LNCAP (cell line): Measurements from ENCODE around the gene PNPLA3.

Source experiments
- TF ChIP-seq, protein P1 (sequence below): fragments of 450-650 bp; IDR thresholded peaks from 2 replicates; pipeline ENCODE4 v1.5.1; 2017; ENCODE audit warnings: mild to moderate bottlenecking

The PNPLA3 gene

GRCh38 chr22:43971112-43971511, 47.5 kb downstream of the PNPLA3 start:
- TF ChIP-seq, protein P1, sequence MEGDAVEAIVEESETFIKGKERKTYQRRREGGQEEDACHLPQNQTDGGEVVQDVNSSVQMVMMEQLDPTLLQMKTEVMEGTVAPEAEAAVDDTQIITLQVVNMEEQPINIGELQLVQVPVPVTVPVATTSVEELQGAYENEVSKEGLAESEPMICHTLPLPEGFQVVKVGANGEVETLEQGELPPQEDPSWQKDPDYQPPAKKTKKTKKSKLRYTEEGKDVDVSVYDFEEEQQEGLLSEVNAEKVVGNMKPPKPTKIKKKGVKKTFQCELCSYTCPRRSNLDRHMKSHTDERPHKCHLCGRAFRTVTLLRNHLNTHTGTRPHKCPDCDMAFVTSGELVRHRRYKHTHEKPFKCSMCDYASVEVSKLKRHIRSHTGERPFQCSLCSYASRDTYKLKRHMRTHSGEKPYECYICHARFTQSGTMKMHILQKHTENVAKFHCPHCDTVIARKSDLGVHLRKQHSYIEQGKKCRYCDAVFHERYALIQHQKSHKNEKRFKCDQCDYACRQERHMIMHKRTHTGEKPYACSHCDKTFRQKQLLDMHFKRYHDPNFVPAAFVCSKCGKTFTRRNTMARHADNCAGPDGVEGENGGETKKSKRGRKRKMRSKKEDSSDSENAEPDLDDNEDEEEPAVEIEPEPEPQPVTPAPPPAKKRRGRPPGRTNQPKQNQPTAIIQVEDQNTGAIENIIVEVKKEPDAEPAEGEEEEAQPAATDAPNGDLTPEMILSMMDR = no peak

DNA sequence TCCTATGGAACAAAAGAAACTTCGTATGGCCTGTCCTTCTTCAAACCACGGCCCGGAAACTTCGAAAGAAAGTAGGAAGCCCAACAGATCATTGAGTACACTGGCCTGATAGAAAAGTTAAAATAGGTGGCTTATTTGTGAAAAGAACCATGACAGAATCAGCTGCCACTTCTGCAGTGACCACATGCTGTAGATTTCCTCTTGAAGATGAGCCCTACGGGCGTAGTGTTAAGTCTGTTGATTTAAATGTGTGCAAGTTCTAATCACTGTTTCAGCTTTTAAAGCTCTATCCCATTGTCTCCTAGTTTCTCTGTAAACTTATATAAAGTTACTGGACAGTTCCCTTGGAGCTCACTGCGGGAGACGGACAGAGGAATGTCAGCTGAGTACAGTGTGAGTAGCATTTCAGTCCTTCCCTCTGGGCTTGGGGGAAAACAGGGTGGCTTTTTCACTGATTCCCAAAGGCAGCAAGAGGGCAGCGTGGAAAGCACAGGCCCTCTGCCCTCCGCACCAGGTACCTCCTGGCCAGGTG, 49.4 kb downstream of the PNPLA3 start:
- TF ChIP-seq, protein P1 = no peak

DNA sequence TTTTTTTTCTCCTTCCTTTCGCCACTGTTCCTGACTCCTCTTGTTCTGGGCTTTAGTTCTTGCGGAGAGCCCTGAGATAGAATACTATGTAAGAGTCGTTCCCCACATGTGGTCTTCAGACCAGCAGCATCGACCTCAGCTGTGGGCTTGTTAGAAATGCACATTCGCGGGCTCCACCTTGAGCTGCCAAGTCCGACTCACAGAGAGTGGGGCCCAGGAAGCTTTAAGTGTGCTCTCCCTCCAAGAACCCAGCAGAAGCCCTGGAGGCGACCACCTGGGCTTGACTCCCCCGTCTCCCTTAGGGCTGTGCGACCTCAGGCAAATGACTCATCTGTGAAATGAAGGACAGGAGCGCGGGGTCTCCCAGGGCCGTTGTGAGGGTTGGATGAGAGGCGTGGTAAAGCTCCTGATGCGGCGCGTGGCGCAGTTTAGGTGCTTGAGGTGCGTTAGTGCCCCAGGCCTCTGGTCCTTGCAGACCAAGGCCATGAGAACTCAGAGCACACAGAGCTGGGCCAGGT, 50.5 kb downstream of the PNPLA3 start:
- TF ChIP-seq, protein P1 = no peak

GRCh38 chr22:43975041-43975440, 51.4 kb downstream of the PNPLA3 start:
- TF ChIP-seq, protein P1 = no peak

GRCh38 chr22:43976861-43977795, 53.5 kb downstream of the PNPLA3 start:
- TF ChIP-seq, protein P1 = no peak

DNA sequence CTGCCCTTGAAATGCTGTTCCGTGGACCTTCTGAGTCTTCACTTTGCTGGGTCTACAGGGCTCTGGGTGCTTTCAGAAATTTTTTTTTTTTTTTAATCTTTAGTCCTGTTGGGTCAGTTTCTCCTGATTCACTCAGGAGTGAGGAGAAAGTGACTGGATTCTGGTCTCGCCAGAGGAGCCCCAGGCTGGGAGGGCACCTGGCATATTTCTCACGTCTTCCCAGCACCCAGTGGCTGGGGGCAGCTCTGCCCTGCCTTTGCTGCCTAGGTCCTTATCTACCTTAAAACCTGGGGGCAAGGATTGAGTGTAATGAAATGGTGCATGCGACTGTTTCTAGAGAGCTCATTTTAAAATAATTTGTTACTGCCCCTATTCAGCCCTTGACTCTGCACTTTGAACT, 55.0 kb downstream of the PNPLA3 start:
- TF ChIP-seq, protein P1 = no peak

- TF ChIP-seq, protein P1 = no peak
Observed at GRCh38 chr22:43980579-43980978, 57.0 kb downstream of the PNPLA3 start.
